IMR-90 (cell line): ENCODE data around the gene MFNG. TPM values are rescaled to one million over a fixed set of nuclear protein-coding genes. Genes with fewer than 3 reads are reported as not detected.

Experiments
- ATAC-seq: fragments of 200-7000 bp; cut with Tn5 transposase; 2 replicates; pipeline ENCODE4 v1.9.1; 2020; ENCODE audit warnings: low read depth, mild to moderate bottlenecking, moderate library complexity
- BruUV-seq: library from RNA; stranded (reverse); fragments of 400-500 nt; replicated peaks from 2 replicates; lab custom pipeline; 2021; lab: Mats Ljungman, UMichigan
- CTCF ChIA-PET: fragments of 300-600 bp; formaldehyde crosslinking; extraction: SDS; loops from one replicate; lab custom pipeline; 2021; ENCODE audit warnings: antibody characterized with exemption; lab: Yijun Ruan, JAX
- POLR2A ChIA-PET: fragments of 300-600 bp; sonication (Branson Sonifier 250); formaldehyde crosslinking; loops from one replicate; lab custom pipeline; 2022; ENCODE audit warnings: antibody characterized with exemption; ENCODE audit not compliant: unreplicated experiment; lab: Charles Lee
- DNase-seq: peaks from one replicate; pipeline ENCODE4 v3.0.0; 2013
- H2AFZ ChIP-seq: replicated peaks from 2 replicates; pipeline ENCODE3; 2013; ENCODE audit warnings: low read length, mild to moderate bottlenecking; ENCODE audit not compliant: poor library complexity
- H2AK5ac ChIP-seq: 2 replicates; pipeline ENCODE4 v1.6.1; 2013; ENCODE audit warnings: low read depth, low read length, inconsistent platforms
- H2AK9ac ChIP-seq: replicated peaks from 2 replicates; pipeline ENCODE3; 2013; ENCODE audit warnings: mild to moderate bottlenecking, low read depth, low read length, moderate library complexity; ENCODE audit not compliant: poor library complexity
- H2BK120ac ChIP-seq: 2 replicates; pipeline ENCODE4 v1.6.1; 2013; ENCODE audit warnings: low read depth, low read length, inconsistent platforms
- H2BK15ac ChIP-seq: 3 replicates; pipeline ENCODE4 v1.6.1; 2013; ENCODE audit warnings: low read depth, low read length, inconsistent platforms
- H2BK20ac ChIP-seq: 2 replicates; pipeline ENCODE4 v1.6.1; 2013; ENCODE audit warnings: low read depth, mild to moderate bottlenecking, inconsistent platforms, low read length, moderate library complexity
- H2BK5ac ChIP-seq: 2 replicates; pipeline ENCODE4 v1.6.1; 2013; ENCODE audit warnings: mild to moderate bottlenecking, low read depth, low read length, inconsistent platforms; ENCODE audit not compliant: poor library complexity, severe bottlenecking
- H3K14ac ChIP-seq: replicated peaks from 2 replicates; pipeline ENCODE4 v1.6.1; 2013; ENCODE audit warnings: low read depth, low read length, inconsistent platforms
- H3K18ac ChIP-seq: 2 replicates; pipeline ENCODE4 v1.6.1; 2013; ENCODE audit warnings: low read depth, low read length, control low read depth
- H3K23ac ChIP-seq: 2 replicates; pipeline ENCODE4 v1.6.1; 2013; ENCODE audit warnings: low read depth, low read length, inconsistent platforms
- H3K27ac ChIP-seq: 2 replicates; pipeline ENCODE4 v1.5.1; 2013; ENCODE audit warnings: mild to moderate bottlenecking, control low read depth, low read length; ENCODE audit not compliant: insufficient read depth
- H3K27me3 ChIP-seq: 2 replicates; pipeline ENCODE4 v1.6.1; 2013; ENCODE audit warnings: low read length; ENCODE audit not compliant: control insufficient read depth, insufficient read depth
- H3K36me3 ChIP-seq: 2 replicates; pipeline ENCODE4 v1.6.1; 2013; ENCODE audit warnings: low read length, mixed read lengths; ENCODE audit not compliant: control insufficient read depth, insufficient read depth
- H3K4ac ChIP-seq: 2 replicates; pipeline ENCODE4 v1.6.1; 2013; ENCODE audit warnings: low read depth, low read length, inconsistent platforms
- H3K4me1 ChIP-seq: 2 replicates; pipeline ENCODE4 v1.6.1; 2013; ENCODE audit warnings: low read length, mixed read lengths; ENCODE audit not compliant: control insufficient read depth, insufficient read depth
- H3K4me2 ChIP-seq: 2 replicates; pipeline ENCODE4 v1.6.1; 2013; ENCODE audit warnings: low read depth, mild to moderate bottlenecking, control low read depth, low read length, moderate library complexity
- H3K4me3 ChIP-seq: 2 replicates; pipeline ENCODE4 v1.5.1; 2013; ENCODE audit warnings: low read depth, mild to moderate bottlenecking, control low read depth, low read length, moderate library complexity; ENCODE audit not compliant: insufficient read depth
- H3K56ac ChIP-seq: 2 replicates; pipeline ENCODE4 v1.6.1; 2013; ENCODE audit warnings: low read length, inconsistent platforms; ENCODE audit not compliant: insufficient read depth; ENCODE audit errors: extremely low read depth
- H3K79me1 ChIP-seq, 2 experiments: 2 replicates each; pipeline ENCODE4 v1.6.1; 2013; ENCODE audit warnings: low read length in 2 of 2, inconsistent platforms in 1 of 2, low read depth in 1 of 2
- H3K9ac ChIP-seq: 2 replicates; pipeline ENCODE4 v1.6.1; 2013; ENCODE audit warnings: low read depth, low read length, control low read depth
- H3K9me1 ChIP-seq: 2 replicates; pipeline ENCODE4 v1.6.1; 2013; ENCODE audit warnings: low read length, inconsistent platforms; ENCODE audit not compliant: insufficient read depth
- H3K9me3 ChIP-seq: 2 replicates; pipeline ENCODE4 v1.6.1; 2013; ENCODE audit warnings: low read length; ENCODE audit not compliant: control insufficient read depth, insufficient read depth
- H4K20me1 ChIP-seq: 2 replicates; pipeline ENCODE4 v1.6.1; 2013; ENCODE audit warnings: low read length, inconsistent platforms; ENCODE audit not compliant: insufficient read depth
- H4K5ac ChIP-seq: 2 replicates; pipeline ENCODE4 v1.6.1; 2013; ENCODE audit warnings: mild to moderate bottlenecking, low read depth, low read length, control low read depth
- H4K8ac ChIP-seq, 2 experiments: 2 replicates each; pipeline ENCODE4 v1.6.1; 2013; ENCODE audit warnings: low read depth in 2 of 2, low read length in 2 of 2, control low read depth in 1 of 2, inconsistent platforms in 1 of 2
- H4K91ac ChIP-seq: 2 replicates; pipeline ENCODE4 v1.6.1; 2013; ENCODE audit warnings: low read depth, low read length, inconsistent platforms; ENCODE audit not compliant: insufficient read depth
- BHLHE40 ChIP-seq: fragments of 150-350 bp; IDR thresholded peaks from 2 replicates; pipeline ENCODE4 v1.6.1; 2016; ENCODE audit warnings: mild to moderate bottlenecking, low read depth, low read length
- CEBPB ChIP-seq: IDR thresholded peaks from 2 replicates; pipeline ENCODE4 v1.6.1; 2012; ENCODE audit warnings: low read depth, low read length, improper control_type of control experiment
- CHD1 ChIP-seq: IDR thresholded peaks from 2 replicates; pipeline ENCODE4 v1.6.1; 2012; ENCODE audit warnings: low read depth, low read length, improper control_type of control experiment
- CTCF ChIP-seq: conservative IDR thresholded peaks from 2 replicates; pipeline ENCODE4 v1.5.1; 2012; ENCODE audit warnings: mild to moderate bottlenecking, low read depth, low read length, improper control_type of control experiment
- ELK1 ChIP-seq: fragments of 150-350 bp; IDR thresholded peaks from 2 replicates; pipeline ENCODE4 v1.6.1; 2016; ENCODE audit warnings: low read depth, mild to moderate bottlenecking, low read length, moderate library complexity, borderline replicate concordance
- FOS ChIP-seq: fragments of 150-350 bp; IDR thresholded peaks from 2 replicates; pipeline ENCODE4 v1.6.1; 2016; ENCODE audit warnings: low read depth, low read length
- MAFK ChIP-seq: IDR thresholded peaks from 2 replicates; pipeline ENCODE4 v1.6.1; 2012; ENCODE audit warnings: low read depth, low read length, improper control_type of control experiment
- MAZ ChIP-seq: IDR thresholded peaks from 2 replicates; pipeline ENCODE4 v1.6.1; 2012; ENCODE audit warnings: low read depth, mild to moderate bottlenecking, low read length, improper control_type of control experiment, moderate library complexity, borderline replicate concordance
- MXI1 ChIP-seq: IDR thresholded peaks from 2 replicates; pipeline ENCODE4 v1.6.1; 2012; ENCODE audit warnings: low read depth, mild to moderate bottlenecking, low read length, moderate library complexity, borderline replicate concordance
- NFE2L2 ChIP-seq: fragments of 150-350 bp; IDR thresholded peaks from 2 replicates; pipeline ENCODE4 v1.6.1; 2016; ENCODE audit warnings: low read depth, mild to moderate bottlenecking, low read length
- POLR2A ChIP-seq: IDR thresholded peaks from 2 replicates; pipeline ENCODE4 v1.6.1; 2012; ENCODE audit warnings: mild to moderate bottlenecking, low read depth, low read length
- RAD21 ChIP-seq: IDR thresholded peaks from 2 replicates; pipeline ENCODE4 v1.6.1; 2012; ENCODE audit warnings: low read length, improper control_type of control experiment
- RCOR1 ChIP-seq: IDR thresholded peaks from 2 replicates; pipeline ENCODE4 v1.6.1; 2012; ENCODE audit warnings: mild to moderate bottlenecking, low read length, improper control_type of control experiment; ENCODE audit not compliant: insufficient replicate concordance
- RFX5 ChIP-seq: IDR thresholded peaks from 2 replicates; pipeline ENCODE4 v1.8.0; 2012; ENCODE audit warnings: low read depth, mild to moderate bottlenecking, low read length, moderate library complexity
- SMC3 ChIP-seq: fragments of 150-350 bp; IDR thresholded peaks from 2 replicates; pipeline ENCODE4 v1.6.1; 2016; ENCODE audit warnings: low read depth, mild to moderate bottlenecking, antibody characterized with exemption, low read length, moderate library complexity
- USF2 ChIP-seq: fragments of 150-350 bp; IDR thresholded peaks from 2 replicates; pipeline ENCODE4 v1.6.1; 2017; ENCODE audit warnings: mild to moderate bottlenecking, antibody characterized with exemption, low read length, low read depth
- WGBS, 2 experiments: methylation state at CpG; one replicate each; pipeline versions ENCODE4 v1.1.5 to v1.1.7; 2013; ENCODE audit warnings: missing lambda C conversion rate in 2 of 2; ENCODE audit not compliant: insufficient read length in 1 of 2; ENCODE audit errors: extremely low coverage in 2 of 2; 5-methylcytosine and 5-hydroxymethylcytosine counted together
- dilution Hi-C: fragments of 300-500 bp; cut with HindIII; formaldehyde crosslinking; loops from one replicate; pipeline ENCODE4 v1.14.3; 2018; ENCODE audit warnings: low sequenced_read_pairs; ENCODE audit not compliant: unreplicated experiment
- in situ Hi-C: fragments of 300-500 bp; cut with MboI; formaldehyde crosslinking; loops from 3 replicates; pipeline ENCODE4 v1.14.3; 2019; ENCODE audit warnings: low sequenced_read_pairs, inconsistent platforms, mixed read lengths
- intact Hi-C: fragments of 100-400 bp; cut with micrococcal nuclease; formaldehyde crosslinking; loops from 2 replicates; pipeline ENCODE4 v1.10.0; 2022
- polyA plus RNA-seq, 3 experiments: library from polyadenylated mRNA; depleted of rRNA; stranded (reverse); fragments of >200 nt; gene quantifications; 2 replicates each; pipeline ENCODE4 v1.2.3, GENCODE V29; 2012; ENCODE audit warnings: low replicate concordance in 1 of 3
- total RNA-seq: library from RNA; depleted of rRNA; stranded (reverse); fragments of >200 nt; gene quantifications from 2 replicates; pipeline ENCODE4 v1.2.3, GENCODE V29; 2012

The MFNG gene
- total and polyA plus RNA-seq, 2 of the 4 experiments (the other 2 are of a cell fraction), result 0.15 TPM; not detected in 1

DNA sequence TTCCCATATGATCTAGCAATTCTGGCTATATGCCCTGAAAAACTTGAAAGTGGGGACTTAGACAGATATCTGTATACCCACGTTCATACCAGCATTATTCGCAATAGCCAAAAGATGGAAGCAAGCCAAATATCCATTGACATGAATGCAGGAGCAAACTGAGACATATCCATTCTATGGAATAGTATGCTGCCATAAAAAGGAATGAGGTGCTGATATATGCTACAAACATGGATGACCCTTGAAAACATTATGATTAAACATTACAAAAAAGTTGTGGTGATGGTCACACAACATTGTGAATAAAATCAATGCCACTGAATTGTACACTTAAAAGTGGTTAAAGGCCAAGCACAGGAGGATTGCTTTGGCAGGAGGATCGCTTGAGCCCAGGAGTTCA lies 25.5 kb downstream of the MFNG start:
- Histone ChIP-seq H3K4me2 (no peak overlapping the region), H2BK15ac (no peak overlapping the region), H3K4me3 (no peak overlapping the region), H3K36me3 (no peaks in the 10 kb centered on the region), H3K27ac (no peak overlapping the region), H2AFZ (no peak overlapping the region), H3K56ac (no peak overlapping the region), H3K4me1 (peaks cover 5% of the 10 kb centered on the region), H3K27me3 (peaks cover 15% of the 10 kb centered on the region), H4K91ac (no peak overlapping the region), H3K9me3 (no peaks in the 10 kb centered on the region), H3K9me1 (peaks cover 5% of the 10 kb centered on the region; the same call in 1 of the 2 replicates), H3K14ac (no peak overlapping the region), H2BK5ac (no peak overlapping the region), H2BK20ac (no peak overlapping the region), H2AK5ac (no peak overlapping the region), H2AK9ac (no peak overlapping the region), H4K5ac (no peak overlapping the region), H4K20me1 (no peaks in the 10 kb centered on the region; the same call in 1 of the 2 replicates), H3K9ac (no peak overlapping the region), H3K79me1 (no peaks in the 10 kb centered on the region), H4K8ac (no peak overlapping the region), H3K4ac (no peak overlapping the region), H2BK120ac (no peak overlapping the region), H3K23ac (no peak overlapping the region), H3K18ac (no peak overlapping the region)
- POLR2A ChIA-PET, result no interaction called here
- DNase-seq, result no peak
- no peak for ATAC-seq
- intact Hi-C loops (no loop called here), in situ Hi-C loops (loop anchor here (10.0 kb wide), 1 partner anchor 286 kb away; no protein-coding TSS in a partner anchor), dilution Hi-C loops (no loop called here)
- CTCF ChIA-PET, result no interaction called here
- no peak for TF ChIP-seq MXI1
- TF ChIP-seq POLR2A, result no peak
- TF ChIP-seq MAFK, result no peak
- TF ChIP-seq NFE2L2, result no peak
- no peak for TF ChIP-seq ELK1
- TF ChIP-seq CHD1, result no peak
- TF ChIP-seq RCOR1, result no peak
- no peak for TF ChIP-seq RFX5
- TF ChIP-seq SMC3, result no peak
- no peak for TF ChIP-seq CEBPB
- no peak for TF ChIP-seq FOS
- TF ChIP-seq BHLHE40, result no peak
- TF ChIP-seq RAD21, result no peak
- TF ChIP-seq USF2, result no peak
- no peak for TF ChIP-seq MAZ
- no peak for TF ChIP-seq CTCF
- no CpG with 5 or more reads among the region's 3 CpGs for WGBS, 2 experiments
- no TSS peak for BruUV-seq
